CD4-positive, alpha-beta T cell treated with Interleukin-21 for 1 hour (primary cell): Measurements from ENCODE around the gene EFEMP2.
A peak's percentile ranks its signal among the peaks of the same experiment; 100 is the strongest.

Experiments used
- DNase-seq: peaks from one replicate; pipeline ENCODE4 v3.0.0-alpha.2; 2020

Gene EFEMP2

GRCh38 chr11:65865550-65866172 lies 6.9 kb downstream of the EFEMP2 start:
- no peak for DNase-seq

- DNase-seq, result no peak
Measured at GRCh38 chr11:65864706-65865471, 7.7 kb downstream of the EFEMP2 start.

- no peak for DNase-seq
Measured at GRCh38 chr11:65863889-65864705, 8.5 kb downstream of the EFEMP2 start.

- DNase-seq, result no peak
Measured at GRCh38 chr11:65862941-65863888, 9.4 kb downstream of the EFEMP2 start.

GRCh38 chr11:65862191-65862735 lies 10.3 kb downstream of the EFEMP2 start:
- no peak for DNase-seq

GRCh38 chr11:65861533-65862183 lies 10.9 kb downstream of the EFEMP2 start:
- no peak for DNase-seq

GRCh38 chr11:65861165-65861505 lies 11.5 kb downstream of the EFEMP2 start:
- no peak for DNase-seq

GRCh38 chr11:65860278-65861164 lies 12.1 kb downstream of the EFEMP2 start, which contains the start of gene MUS81:
TSS of gene MUS81 (plus strand) at chr11:65860433. CDS start at chr11:65860754, 321 bp downstream.
- DNase-seq, result peak; percentile 96

GRCh38 chr11:65859812-65860277 lies 12.8 kb downstream of the EFEMP2 start:
- DNase-seq, result no peak

GRCh38 chr11:65859095-65859811 lies 13.3 kb downstream of the EFEMP2 start:
- peak; percentile 98 for DNase-seq

GRCh38 chr11:65858681-65859087 lies 13.9 kb downstream of the EFEMP2 start:
- DNase-seq, result no peak

GRCh38 chr11:65857853-65858680 lies 14.5 kb downstream of the EFEMP2 start, which contains the start of gene CFL1:
TSS of gene CFL1 (minus strand) at chr11:65858180. CDS start at chr11:65858099, 81 bp downstream.
- peak; percentile 98 for DNase-seq

- peak; percentile 61 for DNase-seq
Measured at GRCh38 chr11:65857500-65857852, 15.1 kb downstream of the EFEMP2 start.

GRCh38 chr11:65856689-65857499 lies 15.7 kb downstream of the EFEMP2 start:
- peak; percentile 86 for DNase-seq

GRCh38 chr11:65855927-65856363 lies 16.7 kb downstream of the EFEMP2 start:
- no peak for DNase-seq

- DNase-seq, result no peak
Measured at GRCh38 chr11:65854852-65855837, 17.5 kb downstream of the EFEMP2 start.
